ENCODE measurements around the gene DHRS3.

DNA sequence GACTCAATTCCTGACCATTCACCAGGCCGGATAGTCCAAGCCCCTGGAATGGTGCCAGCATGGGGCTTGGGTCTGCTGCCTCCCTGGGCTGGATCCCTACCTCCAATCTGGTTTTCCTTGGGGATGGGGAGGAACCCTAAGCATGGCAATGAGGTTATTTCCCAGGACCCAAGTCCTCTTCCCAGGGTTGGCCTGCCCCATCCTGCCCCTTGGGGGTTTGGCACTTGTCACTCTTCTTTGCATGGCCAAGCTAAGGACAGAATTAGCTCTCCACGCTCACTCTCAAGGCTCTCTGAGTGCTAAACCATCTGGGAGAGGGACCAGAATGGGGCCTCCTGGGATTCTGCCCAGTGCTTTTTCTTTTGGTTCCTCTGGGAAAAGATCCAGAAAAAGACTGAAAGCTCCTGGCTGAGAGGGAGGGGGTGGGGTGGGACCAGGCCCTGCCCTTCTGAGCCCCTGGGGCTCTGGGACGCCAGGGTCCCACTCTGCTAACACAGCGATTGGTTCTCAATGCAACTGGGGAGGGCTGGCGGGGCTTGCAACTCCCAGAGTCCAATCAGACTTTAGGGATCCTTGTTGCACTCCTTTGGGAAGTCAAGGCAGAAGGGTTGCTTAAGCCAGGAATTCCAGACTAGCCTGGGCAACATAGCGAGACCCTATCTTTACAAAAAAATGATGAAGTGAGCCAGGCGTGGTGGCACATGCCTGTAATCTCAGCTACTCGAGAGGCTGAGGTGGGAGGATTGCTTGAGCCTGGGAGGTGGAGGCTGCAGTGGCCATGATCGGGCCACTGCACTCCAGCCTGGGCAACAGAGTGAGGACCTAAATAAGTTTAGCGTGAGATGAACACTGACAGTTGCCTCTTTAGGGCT is 52.7 kb downstream of the DHRS3 start:
- no peak for TF ChIP-seq POLR2A (IDR thresholded peaks at IDR 0.05)
- TF ChIP-seq, protein P1, sequence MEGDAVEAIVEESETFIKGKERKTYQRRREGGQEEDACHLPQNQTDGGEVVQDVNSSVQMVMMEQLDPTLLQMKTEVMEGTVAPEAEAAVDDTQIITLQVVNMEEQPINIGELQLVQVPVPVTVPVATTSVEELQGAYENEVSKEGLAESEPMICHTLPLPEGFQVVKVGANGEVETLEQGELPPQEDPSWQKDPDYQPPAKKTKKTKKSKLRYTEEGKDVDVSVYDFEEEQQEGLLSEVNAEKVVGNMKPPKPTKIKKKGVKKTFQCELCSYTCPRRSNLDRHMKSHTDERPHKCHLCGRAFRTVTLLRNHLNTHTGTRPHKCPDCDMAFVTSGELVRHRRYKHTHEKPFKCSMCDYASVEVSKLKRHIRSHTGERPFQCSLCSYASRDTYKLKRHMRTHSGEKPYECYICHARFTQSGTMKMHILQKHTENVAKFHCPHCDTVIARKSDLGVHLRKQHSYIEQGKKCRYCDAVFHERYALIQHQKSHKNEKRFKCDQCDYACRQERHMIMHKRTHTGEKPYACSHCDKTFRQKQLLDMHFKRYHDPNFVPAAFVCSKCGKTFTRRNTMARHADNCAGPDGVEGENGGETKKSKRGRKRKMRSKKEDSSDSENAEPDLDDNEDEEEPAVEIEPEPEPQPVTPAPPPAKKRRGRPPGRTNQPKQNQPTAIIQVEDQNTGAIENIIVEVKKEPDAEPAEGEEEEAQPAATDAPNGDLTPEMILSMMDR (IDR thresholded peaks at IDR 0.05), result no peak
- no peak for TF ChIP-seq POLR2AphosphoS5 (IDR thresholded peaks at IDR 0.05)
- no peak for TF ChIP-seq EP300 (IDR thresholded peaks at IDR 0.05)

Measured in suprapubic skin (tissue), 4 donors.